HG03039 (cell line): ENCODE measurements around the gene GTF2I.
"Not testable (repeated sequence)": the region's sequence is repeated elsewhere in the genome, so short reads cannot be mapped to it uniquely, and the experiment has no call there.

Experiments
- ATAC-seq: cut with Tn5 transposase; IDR thresholded peaks from one replicate; pipeline ENCODE4 v1.9.1; 2021; ENCODE audit warnings: mild to moderate bottlenecking, moderate library complexity; ENCODE audit not compliant: unreplicated experiment

The GTF2I gene

DNA sequence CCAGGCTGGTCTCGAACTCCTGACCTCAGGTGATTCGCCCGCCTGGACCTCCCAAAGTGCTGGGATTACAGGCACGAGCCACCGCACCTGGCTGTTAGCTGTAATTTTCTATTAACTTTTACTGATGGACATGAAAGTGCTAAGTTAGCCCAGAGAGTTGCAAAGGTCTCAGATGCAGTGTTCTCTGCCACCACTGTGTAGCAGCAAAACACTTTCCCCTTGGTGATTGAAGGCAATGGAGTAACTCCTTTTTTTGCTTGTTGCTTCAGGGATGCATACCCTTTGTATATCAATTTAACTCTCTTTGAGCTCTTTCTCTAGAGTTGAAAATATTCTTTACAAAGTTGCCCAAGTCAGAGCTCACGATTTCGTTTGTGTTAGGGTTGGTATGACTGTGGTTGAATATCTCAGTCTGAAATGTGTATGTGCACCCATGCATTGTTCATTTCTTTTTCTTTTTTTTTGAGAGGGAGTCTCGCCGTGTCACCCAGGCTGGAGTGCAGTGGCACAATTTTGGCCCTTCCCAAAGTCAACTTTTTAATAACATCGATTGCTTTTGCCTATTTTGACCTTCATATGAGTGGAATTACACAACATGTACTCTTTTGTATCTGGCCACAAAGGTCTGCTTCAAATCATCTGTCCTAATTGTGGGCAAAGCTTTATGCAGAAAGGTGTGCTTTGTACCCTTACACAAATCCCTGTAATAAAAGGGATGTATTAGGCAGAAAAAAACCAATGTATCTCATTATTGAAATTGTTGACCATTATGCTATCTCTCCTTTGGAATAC is 52.6 kb downstream of the GTF2I start:
- no peak for ATAC-seq

GRCh38 chr7:74713567-74713966 is 56.0 kb downstream of the GTF2I start:
- ATAC-seq = no peak

DNA sequence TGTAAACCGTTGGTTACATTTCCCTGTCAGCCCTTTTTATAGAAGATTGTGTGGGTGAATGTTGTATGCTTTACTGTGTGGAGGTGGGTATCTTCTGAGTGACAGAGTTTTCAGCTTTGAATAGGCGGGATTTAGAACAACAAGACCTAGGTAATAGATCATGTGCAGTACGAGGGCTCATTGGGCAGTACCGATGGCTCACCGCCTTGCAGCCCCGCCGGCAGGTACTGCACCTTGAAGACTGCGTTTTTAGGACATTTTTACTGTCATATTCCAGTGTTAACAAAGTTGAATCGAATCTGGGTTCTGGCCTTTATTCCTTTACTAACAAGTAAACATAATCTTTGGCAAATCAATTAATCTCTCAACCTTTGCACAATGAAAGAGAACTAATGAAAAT is 60.4 kb downstream of the GTF2I start:
- ATAC-seq = no peak

DNA sequence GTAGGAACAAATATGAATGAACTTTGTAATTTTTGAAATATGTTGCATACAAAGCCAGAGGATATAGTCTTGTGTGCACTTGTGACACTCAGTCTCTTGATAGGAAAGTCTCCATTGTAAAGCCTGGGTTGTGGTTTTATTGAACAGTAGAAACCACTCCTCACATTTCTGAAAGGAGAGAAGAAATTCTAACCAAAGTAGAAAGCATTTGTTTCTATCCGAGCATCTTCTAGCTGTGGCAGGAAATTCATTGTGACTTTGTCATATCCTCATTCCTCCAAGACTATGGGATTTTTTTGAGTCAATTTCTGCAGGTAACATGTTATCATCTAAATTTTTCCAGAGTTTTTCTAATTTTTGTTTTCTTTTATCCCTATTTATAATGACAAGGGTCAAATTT is 60.8 kb downstream of the GTF2I start:
- ATAC-seq = no peak

- ATAC-seq = no peak
Observed at GRCh38 chr7:74722153-74722552, 64.6 kb downstream of the GTF2I start.

GRCh38 chr7:74725840-74726239 is 68.3 kb downstream of the GTF2I start:
- no peak for ATAC-seq

GRCh38 chr7:74726309-74727101 is 69.0 kb downstream of the GTF2I start:
- no peak for ATAC-seq

GRCh38 chr7:74728686-74729085 is 71.2 kb downstream of the GTF2I start:
- not testable (repeated sequence) for ATAC-seq

GRCh38 chr7:74730186-74730585 is 72.7 kb downstream of the GTF2I start:
- not testable (repeated sequence) for ATAC-seq

DNA sequence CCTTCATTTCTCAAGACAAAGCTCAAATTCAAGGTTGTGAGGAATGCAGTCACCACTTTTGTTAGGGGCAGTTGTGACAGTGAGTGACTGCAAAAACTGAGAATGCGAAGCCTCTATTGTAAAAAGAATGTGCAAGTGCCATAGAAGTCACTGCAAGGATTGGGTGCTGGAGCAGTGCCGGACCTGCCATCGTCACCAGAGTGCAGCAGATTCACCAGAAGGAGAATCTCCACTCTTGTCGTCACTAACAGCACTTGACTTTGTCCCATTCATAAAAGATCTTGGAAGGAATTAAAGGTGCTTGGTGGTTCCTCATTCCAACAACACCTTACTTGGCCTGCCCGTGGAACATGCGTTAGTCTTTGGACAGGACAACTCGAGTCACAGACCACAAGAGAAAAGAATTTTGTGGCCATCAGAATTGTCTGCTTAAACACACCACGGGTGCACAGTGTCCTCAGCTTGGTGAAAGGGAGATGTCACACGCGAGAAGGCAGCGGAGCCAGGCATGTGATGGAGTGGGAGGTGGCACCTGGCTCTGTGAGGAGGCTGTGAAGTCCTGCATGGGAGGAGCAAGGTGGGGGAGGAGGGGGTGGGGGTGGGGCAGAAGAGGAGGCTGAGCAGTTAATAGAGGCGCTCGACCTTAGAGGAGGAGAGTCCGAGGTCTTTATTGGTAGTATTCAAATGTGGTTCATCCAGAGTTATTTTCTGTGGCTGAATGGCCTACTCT is 82.6 kb downstream of the GTF2I start:
- not testable (repeated sequence) for ATAC-seq

- ATAC-seq = not testable (repeated sequence)
Observed at GRCh38 chr7:74743936-74744557, 86.5 kb downstream of the GTF2I start.

GRCh38 chr7:74753921-74754482 is 96.5 kb downstream of the GTF2I start:
- not testable (repeated sequence) for ATAC-seq

DNA sequence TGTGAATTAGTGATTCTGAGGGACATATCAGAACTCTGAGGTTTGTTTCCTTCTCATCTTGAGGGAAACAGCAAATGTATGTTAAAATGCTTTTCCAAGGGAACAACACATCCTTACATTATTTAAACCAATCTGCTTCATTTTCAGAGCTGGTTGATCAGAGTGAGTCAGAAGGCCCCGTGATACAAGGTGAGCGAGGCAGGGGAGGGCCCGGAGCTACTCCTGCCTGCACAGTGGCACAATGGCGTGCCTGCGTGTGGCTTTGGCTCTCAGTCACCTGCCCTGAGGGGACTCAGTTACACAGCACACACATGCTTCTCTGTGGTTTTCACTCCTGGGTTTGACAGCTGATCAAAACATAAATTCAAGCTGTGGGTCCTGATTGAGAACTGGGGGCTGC is 99.2 kb downstream of the GTF2I start:
- not testable (repeated sequence) for ATAC-seq

DNA sequence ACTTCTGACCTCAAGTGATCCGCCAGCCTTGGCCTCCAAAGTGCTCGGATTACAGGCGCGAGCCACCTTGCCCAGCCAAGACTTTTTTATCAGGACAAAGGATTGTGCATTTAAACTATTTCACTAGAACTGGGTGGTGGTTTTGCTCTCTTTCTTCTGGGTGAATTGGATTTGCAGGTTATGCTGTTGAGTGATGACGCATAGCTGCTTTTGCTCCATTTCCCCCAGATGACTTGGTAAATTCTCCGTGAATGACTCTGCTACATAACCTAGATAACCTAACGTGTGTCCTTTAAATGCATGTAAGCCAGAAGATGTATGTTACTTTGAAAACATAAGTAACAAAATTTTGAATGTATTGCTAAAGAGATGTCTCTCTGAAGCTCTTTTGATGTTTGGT is 100.8 kb downstream of the GTF2I start:
- not testable (repeated sequence) for ATAC-seq

DNA sequence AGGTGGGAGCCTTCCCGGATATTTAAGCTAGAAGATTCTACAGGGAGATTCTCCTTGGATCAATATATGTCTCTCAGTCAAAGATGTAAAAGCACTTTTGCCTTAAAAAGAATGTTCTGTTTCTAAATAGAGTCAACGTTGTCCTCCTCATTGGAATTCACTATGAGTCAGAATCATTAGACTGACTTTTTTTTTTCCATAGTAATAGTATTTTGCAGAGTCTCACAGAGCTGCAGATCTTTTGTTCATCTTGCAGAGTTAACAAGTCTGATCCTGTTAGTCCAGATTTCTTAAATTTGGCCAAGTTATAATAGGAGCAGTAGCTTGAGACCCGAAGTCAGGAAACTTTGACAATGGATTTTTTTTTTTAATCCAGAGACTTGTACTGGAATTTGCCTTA is 101.5 kb downstream of the GTF2I start:
- not testable (repeated sequence) for ATAC-seq

DNA sequence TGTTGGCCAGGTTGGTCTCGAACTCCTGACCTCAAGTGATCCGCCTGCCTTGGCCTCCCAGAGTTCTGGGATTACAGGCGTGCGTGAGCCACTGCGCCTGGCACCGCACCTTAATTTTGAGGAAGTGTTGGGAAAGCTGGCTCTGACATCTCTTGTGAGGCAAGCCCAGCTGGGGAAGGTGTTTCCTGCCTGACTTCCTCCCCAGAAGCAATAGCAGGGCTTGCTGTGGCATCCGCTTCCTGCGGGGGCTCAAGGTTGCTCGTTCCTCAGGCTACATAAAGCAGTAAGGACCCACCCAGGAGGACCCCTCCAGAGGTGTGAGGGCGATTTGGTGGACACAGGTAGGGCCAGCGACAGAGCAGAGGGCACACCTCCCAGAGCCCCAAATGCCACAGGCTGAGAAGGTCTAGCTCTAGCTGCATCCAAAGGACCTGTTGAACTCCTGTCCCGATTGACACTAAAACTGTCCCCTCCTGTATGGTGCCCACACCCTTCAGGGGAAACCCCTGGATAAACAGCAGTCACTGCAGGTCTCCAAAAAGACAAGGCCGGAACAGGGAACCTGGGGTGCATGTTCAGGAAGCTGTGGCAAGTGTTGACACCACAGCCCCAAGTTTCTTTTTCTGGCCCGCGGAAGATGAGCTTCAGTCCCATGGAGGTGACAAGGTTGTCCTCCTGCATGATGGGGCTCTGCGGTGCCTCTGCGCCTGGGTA is 107.8 kb downstream of the GTF2I start:
- ATAC-seq = not testable (repeated sequence)

GRCh38 chr7:74766509-74766908 is 109.0 kb downstream of the GTF2I start:
- peak; percentile 43 for ATAC-seq

DNA sequence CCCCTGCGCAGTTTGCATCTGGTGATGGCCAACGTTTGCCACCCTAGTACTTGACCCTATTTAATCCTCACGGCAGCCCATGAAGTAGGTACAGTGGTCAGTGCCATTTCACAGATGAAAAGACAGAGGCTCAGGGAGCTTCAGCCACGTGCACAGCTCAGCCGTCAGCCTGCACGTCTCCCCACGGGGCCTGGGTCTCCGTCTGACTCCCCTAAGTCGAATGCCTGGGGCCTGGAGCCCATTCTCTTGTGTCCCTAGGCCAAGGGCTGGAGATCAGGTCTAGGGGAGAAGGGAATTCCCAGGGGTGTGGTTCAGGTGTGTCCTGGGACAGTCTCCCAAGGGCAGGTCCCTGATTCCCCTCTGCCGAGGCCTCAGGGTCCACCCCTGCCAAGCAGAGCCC is 109.5 kb downstream of the GTF2I start:
- not testable (repeated sequence) for ATAC-seq

DNA sequence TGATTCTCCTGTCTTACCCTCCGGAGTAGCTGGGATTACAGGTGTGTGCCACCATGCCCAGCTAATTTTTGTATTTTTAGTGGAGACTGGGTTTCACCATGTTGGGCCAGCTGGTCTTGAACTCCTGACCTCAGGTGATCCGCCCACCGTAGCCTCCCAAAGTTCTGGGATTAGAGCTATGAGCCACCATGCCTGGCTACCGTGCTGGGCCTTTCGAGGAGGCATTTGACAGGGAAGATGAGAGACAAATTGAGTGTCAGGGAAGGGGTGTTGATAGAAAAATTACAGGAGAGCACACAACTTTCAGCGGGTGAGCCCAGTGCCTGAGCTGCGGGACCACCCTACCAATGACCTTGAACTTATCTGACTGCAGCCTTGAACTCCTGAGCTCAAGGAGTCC is 112.5 kb downstream of the GTF2I start:
- ATAC-seq = not testable (repeated sequence)

DNA sequence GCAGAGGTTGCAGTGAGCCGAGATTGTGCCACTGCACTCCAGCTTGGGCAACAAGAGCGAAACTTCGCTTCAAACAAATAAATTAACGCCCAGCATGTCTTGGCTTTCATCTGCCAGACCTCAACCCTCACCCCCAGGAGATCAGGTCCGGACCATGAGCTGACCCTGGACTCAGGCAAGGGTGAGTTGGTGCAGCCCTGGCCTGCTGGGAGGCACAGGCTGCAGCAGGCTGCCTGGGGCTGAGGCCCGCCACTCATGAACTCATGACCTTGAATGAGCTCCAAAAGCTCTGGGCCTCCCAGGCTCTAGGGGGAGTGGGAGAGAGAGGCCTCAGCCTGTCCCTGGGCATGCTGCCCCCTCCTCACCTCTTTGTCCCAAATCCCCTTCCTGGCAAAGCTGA is 114.6 kb downstream of the GTF2I start:
- ATAC-seq = not testable (repeated sequence)
